RWPE2 (cell line): ENCODE data around the gene AKAP8L.

Source experiments
- ATAC-seq: fragments of 200-7000 bp; cut with Tn5 transposase; 3 replicates; pipeline ENCODE4 v1.9.1; 2021; ENCODE audit warnings: low read depth
- DNase-seq: peaks from one replicate; pipeline ENCODE4 v3.0.0-alpha.2; 2020; ENCODE audit warnings: low spot score
- H3K27ac ChIP-seq: fragments of 450-650 bp; 2 replicates; pipeline ENCODE4 v1.5.1; 2017; ENCODE audit warnings: mild to moderate bottlenecking; ENCODE audit not compliant: poor library complexity, severe bottlenecking
- H3K27me3 ChIP-seq: fragments of 250-450 bp; sonication (Bioruptor Pico); 2 replicates; pipeline ENCODE4 v1.5.1; 2021; ENCODE audit warnings: mild to moderate bottlenecking, moderate library complexity; ENCODE audit not compliant: insufficient read depth, poor library complexity, severe bottlenecking
- H3K36me3 ChIP-seq: fragments of 250-450 bp; sonication (Bioruptor Pico); 2 replicates; pipeline ENCODE4 v1.5.1; 2020; ENCODE audit warnings: low read depth, mild to moderate bottlenecking, moderate library complexity
- H3K4me1 ChIP-seq: fragments of 250-450 bp; sonication (Bioruptor Pico); 2 replicates; pipeline ENCODE4 v1.5.1; 2021; ENCODE audit warnings: mild to moderate bottlenecking, moderate library complexity; ENCODE audit not compliant: insufficient read depth, poor library complexity, severe bottlenecking
- H3K4me3 ChIP-seq: fragments of 250-450 bp; sonication (Bioruptor Pico); 2 replicates; pipeline ENCODE4 v1.5.1; 2021; ENCODE audit warnings: mild to moderate bottlenecking, moderate library complexity; ENCODE audit not compliant: severe bottlenecking
- H3K9me3 ChIP-seq: fragments of 250-450 bp; sonication (Bioruptor Pico); 2 replicates; pipeline ENCODE4 v1.5.1; 2021; ENCODE audit warnings: mild to moderate bottlenecking, moderate library complexity; ENCODE audit not compliant: severe bottlenecking
- CTCF ChIP-seq: fragments of 450-650 bp; IDR thresholded peaks from one replicate; pipeline ENCODE4 v1.5.1; 2017; ENCODE audit warnings: mild to moderate bottlenecking, moderate library complexity; ENCODE audit not compliant: poor library complexity, severe bottlenecking

The AKAP8L gene

GRCh38 chr19:15429825-15430467, 11.2 kb upstream of the AKAP8L start:
- Histone ChIP-seq H3K27me3 (no peaks in the 10 kb centered on the region), H3K36me3 (peaks cover 41% of the 10 kb centered on the region), H3K9me3 (no peaks in the 10 kb centered on the region), H3K4me3 (no peak overlapping the region), H3K27ac (no peak overlapping the region), H3K4me1 (peaks cover 4% of the 10 kb centered on the region)
- ATAC-seq (no peak), DNase-seq (peak; percentile 53)
- TF ChIP-seq CTCF = no peak

- TF ChIP-seq CTCF = no peak
- peaks cover 48% of the 10 kb centered on the region for H3K36me3 ChIP-seq
- no peak overlapping the region for H3K27ac ChIP-seq
- DNase-seq (no peak), ATAC-seq (no peak)
- no peaks in the 10 kb centered on the region for H3K27me3 ChIP-seq
- H3K4me1 ChIP-seq = peaks cover 4% of the 10 kb centered on the region
- no peaks in the 10 kb centered on the region for H3K9me3 ChIP-seq
- H3K4me3 ChIP-seq = no peak overlapping the region
These were observed 10.4 kb upstream of the AKAP8L start for GRCh38 chr19:15428956-15429824.

GRCh38 chr19:15427991-15428471, 9.2 kb upstream of the AKAP8L start:
- DNase-seq = no peak
- Histone ChIP-seq H3K4me3 (no peak overlapping the region), H3K36me3 (peaks cover 60% of the 10 kb centered on the region), H3K4me1 (peaks cover 4% of the 10 kb centered on the region), H3K9me3 (peaks cover 4% of the 10 kb centered on the region), H3K27ac (no peak overlapping the region), H3K27me3 (no peaks in the 10 kb centered on the region)
- no peak for ATAC-seq
- no peak for TF ChIP-seq CTCF

GRCh38 chr19:15427350-15427700, 8.5 kb upstream of the AKAP8L start:
- Histone ChIP-seq H3K27ac (no peak overlapping the region), H3K9me3 (peaks cover 4% of the 10 kb centered on the region), H3K4me1 (peaks cover 4% of the 10 kb centered on the region), H3K4me3 (no peak overlapping the region), H3K27me3 (no peaks in the 10 kb centered on the region), H3K36me3 (peaks cover 62% of the 10 kb centered on the region)
- ATAC-seq (no peak), DNase-seq (peak; percentile 63)
- no peak for TF ChIP-seq CTCF
